Central memory CD4-positive, alpha-beta T cell (primary cell): ENCODE data around the gene HNF1B.

Experiments used
- DNase-seq: peaks from one replicate; pipeline ENCODE4 v3.0.0; 2022

The HNF1B gene

GRCh38 chr17:37732316-37732715, 12.5 kb downstream of the HNF1B start:
- DNase-seq = no peak

DNA sequence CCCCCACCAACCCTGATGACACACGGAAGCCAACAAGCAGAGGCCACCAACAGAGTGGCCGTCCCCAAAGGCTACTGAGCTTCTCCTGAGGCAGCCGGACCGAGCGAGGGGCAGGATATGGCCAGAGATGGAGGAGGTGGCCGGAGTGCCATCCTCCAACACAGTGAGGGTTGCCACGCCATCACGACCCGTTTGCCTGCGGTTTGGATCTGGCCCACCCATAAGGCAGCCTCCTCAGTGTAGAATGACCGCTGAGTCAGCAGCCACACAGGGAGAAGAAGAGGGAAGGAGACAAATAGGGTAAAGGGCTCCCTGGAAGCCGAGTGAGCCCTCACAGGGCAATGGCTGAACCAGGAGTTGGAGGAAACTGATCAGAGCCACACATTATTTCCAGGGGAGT, 13.8 kb downstream of the HNF1B start:
- no peak for DNase-seq

- DNase-seq = no peak
Measured at GRCh38 chr17:37729905-37730304, 15.0 kb downstream of the HNF1B start.

DNA sequence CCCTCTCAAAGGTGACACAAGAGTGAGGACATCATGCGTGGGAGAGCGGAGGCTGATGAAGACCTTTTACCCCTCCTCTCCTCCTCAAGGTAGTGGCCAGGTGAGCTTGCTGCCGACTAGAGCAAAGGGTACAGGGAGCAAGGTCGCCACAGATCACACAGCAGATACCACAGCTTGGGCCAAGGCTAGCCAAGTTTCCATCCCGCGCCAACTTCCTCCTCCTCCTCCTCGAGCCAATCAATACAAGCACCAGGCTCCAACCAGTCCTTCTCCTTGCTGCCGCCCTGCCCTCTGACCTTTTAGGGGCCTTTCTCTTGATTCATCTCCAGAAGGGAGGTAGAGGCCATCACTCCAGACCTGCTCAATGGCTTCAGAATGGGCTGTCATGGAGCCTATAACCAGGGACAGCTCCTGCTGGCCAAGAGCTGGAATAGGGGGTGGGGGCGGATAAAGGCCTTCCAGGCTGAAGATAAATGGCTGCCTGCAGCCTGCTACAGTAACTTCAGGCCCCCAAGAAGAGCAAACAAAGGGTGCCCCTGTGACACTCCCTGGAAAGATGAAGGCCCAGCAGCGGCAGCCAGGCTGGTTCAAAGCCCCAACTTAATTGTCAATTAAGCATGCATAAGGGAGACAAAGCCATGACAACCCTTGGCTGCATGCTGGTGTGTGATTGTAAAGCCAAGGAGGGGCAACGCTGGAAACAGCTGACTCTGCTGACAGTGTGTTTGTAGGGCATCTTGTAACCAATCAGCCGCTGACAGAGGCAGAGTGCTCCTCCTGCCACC, 17.8 kb downstream of the HNF1B start:
- DNase-seq = no peak

DNA sequence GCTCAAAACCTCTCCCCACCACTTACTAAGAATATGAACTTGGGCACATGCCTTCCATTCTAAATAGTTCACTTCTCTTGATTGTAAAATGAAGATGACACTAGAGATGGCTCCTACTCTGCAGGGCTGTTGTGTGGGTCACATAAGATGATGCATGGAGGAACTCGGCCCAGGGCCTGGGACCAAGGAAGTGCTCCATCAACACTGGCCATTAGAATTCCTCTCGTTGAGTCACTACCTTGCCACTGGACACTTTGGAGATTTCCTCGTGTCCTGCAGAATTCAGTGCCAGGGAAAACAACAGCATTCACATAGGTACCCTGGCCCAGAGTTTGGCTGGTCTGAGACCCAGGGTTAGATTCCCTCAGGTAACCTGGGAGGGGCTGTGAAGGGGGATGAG, 18.6 kb downstream of the HNF1B start:
- DNase-seq = no peak

DNA sequence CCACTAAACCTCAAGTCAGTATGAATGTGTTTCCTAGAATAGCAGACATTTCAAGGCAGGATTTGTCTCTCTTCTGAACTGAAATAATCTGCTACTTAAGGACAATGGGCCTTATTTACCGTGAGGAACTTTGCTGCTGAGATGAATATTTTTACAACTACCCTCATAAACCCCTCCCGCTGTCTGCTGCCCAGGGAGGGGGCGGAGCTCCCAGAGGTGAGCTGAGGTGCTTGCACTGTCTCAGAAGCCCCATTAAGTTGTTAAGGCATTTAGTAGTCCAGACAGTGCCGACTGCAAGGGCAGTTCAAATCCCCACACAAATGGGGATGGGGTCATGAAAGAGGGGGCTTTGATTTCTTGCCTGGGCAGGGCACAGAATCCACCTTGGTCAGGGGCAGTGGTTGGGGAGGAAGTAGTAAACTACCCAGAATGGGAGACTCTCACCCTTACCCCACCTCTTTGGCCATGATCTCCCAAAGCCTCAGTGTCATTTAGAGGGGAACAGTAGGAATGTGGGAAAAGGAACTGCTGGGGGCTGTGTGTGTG, 19.2 kb downstream of the HNF1B start:
- no peak for DNase-seq

DNA sequence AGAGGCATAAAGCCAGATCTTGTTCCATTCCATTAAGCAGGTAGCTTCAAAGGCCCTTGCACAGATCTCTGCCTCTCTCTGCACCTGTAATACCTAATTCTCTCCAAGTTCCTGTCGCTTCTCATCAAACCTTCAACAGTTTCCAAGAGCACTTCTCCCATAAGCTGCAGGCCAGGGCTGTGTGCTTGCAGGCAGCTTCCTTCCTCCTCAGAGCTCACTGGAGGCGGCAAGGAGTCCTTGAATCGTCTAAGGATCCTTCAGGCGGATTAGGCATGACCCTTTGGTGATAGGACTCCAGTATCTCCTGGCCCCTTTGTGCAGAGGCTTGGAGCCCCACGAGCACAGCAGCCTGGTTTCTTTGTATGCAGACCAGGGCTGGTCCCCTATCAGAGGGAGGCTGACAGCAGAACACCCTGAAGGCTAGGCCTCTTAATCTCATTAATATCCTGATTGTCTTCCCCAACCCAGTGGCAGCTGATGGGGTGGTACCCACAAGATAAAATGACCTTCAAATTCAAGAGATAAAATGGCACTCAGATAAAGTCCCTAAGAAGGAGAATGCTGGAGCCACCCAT, 19.8 kb downstream of the HNF1B start:
- DNase-seq = no peak

DNA sequence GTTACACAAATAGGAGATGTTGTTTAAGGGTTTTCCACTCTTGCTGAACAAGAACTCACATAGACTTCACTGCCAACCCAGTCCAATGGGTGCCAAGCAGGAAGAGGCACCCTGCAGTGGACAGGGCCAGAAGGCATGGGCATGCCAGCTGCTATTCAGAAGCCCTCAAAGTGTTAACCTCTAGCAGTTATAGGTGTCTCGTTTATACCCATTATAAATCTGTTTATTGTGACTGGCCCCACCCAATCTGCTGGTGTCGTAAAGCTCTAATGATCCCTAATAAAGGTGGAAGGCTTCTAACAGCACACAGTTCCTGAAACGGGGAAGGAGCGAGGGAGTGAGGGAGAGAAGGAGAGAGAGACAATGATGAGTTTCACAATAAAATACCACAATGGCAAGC, 23.9 kb downstream of the HNF1B start:
- no peak for DNase-seq

DNA sequence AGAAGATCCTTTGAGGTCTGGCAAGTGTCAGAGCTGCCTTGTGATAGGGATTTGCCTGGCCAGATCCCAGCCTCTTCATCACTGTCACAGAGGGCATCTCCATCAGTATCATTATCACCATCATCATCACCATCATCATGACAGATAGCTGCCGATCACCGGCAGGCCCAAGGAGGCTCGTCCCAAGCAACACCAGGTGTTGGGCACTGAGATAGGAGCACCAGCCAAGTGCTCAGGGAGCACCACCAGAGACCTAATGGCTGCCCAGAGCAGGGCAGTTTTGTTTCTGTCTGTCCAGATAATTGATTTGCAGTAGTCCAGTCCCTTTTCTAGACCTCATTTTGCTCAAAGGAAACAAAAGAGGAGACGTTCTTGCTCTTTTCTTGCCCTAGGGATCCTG, 25.0 kb downstream of the HNF1B start:
- DNase-seq = no peak

- no peak for DNase-seq
Measured at GRCh38 chr17:37718324-37719048, 26.4 kb downstream of the HNF1B start.

- DNase-seq = no peak
Measured at GRCh38 chr17:37717627-37718323, 27.1 kb downstream of the HNF1B start.

DNA sequence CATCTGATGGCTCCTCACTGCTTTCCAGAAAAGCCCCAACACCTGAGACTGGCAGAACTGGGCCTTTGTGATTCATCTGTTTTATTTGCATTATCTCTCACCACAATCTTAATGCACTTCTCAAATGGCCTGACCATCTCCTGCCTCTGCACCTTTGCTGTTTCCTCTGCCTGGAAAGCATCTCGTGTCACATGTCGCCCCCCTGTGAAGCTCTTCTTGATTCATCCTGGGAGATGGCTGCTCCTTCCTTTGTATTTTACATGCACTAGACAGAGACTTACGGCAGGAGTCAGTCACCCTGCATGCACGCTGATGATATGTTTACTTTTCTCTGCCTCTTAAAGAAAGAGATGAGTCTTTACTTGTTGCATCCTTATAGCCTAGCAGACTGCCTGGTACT, 30.0 kb downstream of the HNF1B start:
- DNase-seq = no peak

DNA sequence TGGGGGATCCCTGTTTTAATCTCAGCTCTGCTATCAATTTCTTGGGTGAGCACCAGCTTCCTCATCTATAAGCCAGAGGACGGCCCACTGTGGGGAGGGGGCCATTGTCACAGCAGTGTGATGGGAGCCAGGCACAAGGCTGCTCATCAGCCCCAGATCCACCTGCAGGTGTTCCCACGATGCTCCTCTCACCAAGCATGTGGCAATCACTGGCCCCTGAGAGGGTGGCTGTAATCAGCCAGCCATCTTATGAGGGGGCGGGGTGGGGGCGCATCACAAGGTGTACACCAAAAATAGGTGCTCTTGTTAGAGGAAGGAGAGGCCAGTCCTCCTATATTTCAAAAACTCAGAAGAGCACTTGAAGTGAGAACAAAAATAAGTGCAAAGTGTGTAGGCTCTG, 31.2 kb downstream of the HNF1B start:
- DNase-seq = no peak

DNA sequence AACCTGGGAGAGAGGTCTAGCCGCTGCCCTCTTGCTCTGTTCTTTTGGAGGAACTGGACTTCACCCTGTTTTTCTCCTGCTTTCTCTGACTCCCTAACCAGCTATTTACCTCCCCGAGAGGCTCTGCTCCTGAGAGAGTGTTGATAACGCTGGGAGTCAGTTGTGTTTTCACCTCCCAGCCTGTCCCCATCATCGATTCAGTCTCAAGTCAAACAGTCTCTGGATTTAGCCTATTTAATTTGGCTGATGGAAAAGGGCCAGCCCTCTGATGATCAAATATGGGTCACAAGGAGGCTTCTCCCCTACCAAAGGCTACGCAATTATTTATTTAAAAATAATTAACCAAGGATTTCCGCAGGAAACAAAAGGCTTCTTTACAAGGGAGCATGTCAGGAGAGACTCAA, 31.8 kb downstream of the HNF1B start:
- no peak for DNase-seq

GRCh38 chr17:37711113-37711512, 33.7 kb downstream of the HNF1B start:
- DNase-seq = no peak

GRCh38 chr17:37710344-37710886, 34.4 kb downstream of the HNF1B start:
- DNase-seq = no peak

GRCh38 chr17:37708616-37709212, 36.1 kb downstream of the HNF1B start:
- DNase-seq = no peak

GRCh38 chr17:37708008-37708615, 36.7 kb downstream of the HNF1B start:
- DNase-seq = no peak

GRCh38 chr17:37706446-37706845, 38.4 kb downstream of the HNF1B start:
- no peak for DNase-seq

DNA sequence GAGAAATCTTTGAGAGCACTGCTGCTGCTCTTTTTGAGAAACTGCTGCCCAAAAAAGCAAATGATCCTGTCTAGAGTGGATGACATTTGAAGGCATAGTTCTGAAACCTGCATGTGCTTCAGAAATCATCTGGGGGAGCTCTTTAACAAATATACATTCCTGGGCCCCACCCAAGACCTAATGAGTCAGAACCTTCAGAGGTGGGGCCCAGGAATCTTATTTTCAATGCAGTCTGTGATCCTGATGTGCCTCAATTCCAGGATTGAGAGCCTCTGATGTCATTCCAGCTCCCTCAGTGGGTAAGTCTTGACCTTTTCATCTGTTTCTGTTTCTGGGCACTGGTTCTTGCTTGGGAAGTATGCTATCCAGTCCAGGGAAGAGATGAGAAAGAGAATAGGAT, 42.3 kb downstream of the HNF1B start:
- DNase-seq = no peak

DNA sequence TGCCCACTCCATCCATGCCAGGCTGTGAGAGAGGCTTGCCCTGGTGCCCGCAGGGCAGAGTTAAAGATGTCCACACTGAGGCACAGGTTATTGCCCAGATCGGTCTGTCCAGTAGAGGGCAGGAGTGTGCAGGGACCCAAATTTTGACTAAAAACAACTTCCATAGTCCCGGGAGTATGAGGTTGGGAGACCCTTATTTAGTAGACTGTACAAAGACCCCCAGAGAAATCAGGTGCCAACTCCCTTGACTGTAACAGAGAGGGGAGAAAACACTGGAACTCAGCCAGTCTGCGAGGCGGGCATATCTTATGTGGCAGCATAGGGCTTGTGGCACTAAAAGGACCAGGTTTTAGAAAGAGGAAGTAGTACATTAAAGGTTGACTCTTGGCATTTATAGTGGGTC, 43.4 kb downstream of the HNF1B start:
- DNase-seq = peak; percentile 1

- DNase-seq = no peak
Measured at GRCh38 chr17:37700881-37701280, 44.0 kb downstream of the HNF1B start.
